Measurements from ENCODE around the gene MRPS9. TPM values are rescaled to one million over a fixed set of nuclear protein-coding genes. Genes with fewer than 3 reads are reported as not detected.

Gene MRPS9
- total and polyA plus RNA-seq, 2 experiments from 2014 or later: 64.7 to 78.9 TPM

GRCh38 chr2:105068875-105069274, 31.0 kb downstream of the MRPS9 start:
- DNase-seq (ENCODE audit: low spot score): no peak
- Histone ChIP-seq H3K36me3 (ENCODE audit: insufficient read depth) (no peaks in the 10 kb centered on the region), H3F3A (replicated peaks; ENCODE audit: low read depth) (no peaks in the 10 kb centered on the region), H3K4me3 (no peak overlapping the region), H3K4me2 (no peak overlapping the region), H3K27me3 (ENCODE audit: insufficient read depth) (no peaks in the 10 kb centered on the region), H3K27ac (ENCODE audit: low read depth) (no peak overlapping the region), H3K9me2 (ENCODE audit: insufficient read depth) (no peaks in the 10 kb centered on the region), H4K20me1 (replicated peaks; ENCODE audit: insufficient read depth) (0 out of 2 replicates have a peak, but pooled peaks cover 5% of the 10 kb centered on the region), H2AFZ (no peak overlapping the region), H3K4me1 (ENCODE audit: insufficient read depth) (peaks cover 47% of the 10 kb centered on the region), H3K79me2 (replicated peaks; ENCODE audit: insufficient read depth) (peaks cover 68% of the 10 kb centered on the region)
- TF ChIP-seq ZNF114 (CRISPR knock-in tag; IDR thresholded peaks at IDR 0.05) (no peak), EZH2phosphoT487 (IDR thresholded peaks at IDR 0.05; ENCODE audit: unreplicated experiment) (no peak), EZH2 (IDR thresholded peaks at IDR 0.05; ENCODE audit: low read depth, unreplicated experiment) (no peak), ZNF331 (CRISPR knock-in tag; IDR thresholded peaks at IDR 0.05; ENCODE audit: low read depth) (no peak), NANOG (IDR thresholded peaks at IDR 0.05; ENCODE audit: borderline replicate concordance) (no peak), ETS1 (IDR thresholded peaks at IDR 0.05) (no peak), STAT1 (IDR thresholded peaks at IDR 0.05; ENCODE audit: unreplicated experiment) (no peak), CREB1 (CRISPR knock-in tag; IDR thresholded peaks at IDR 0.05; ENCODE audit: low read depth) (no peak), JUNB (IDR thresholded peaks at IDR 0.05; ENCODE audit: unreplicated experiment) (no peak), ZNF462 (CRISPR knock-in tag; IDR thresholded peaks at IDR 0.05) (no peak), CTCF (conservative IDR thresholded peaks at IDR 0.05; ENCODE audit: low read depth in 2 of 2) (no peak), POLR2AphosphoS5 (IDR thresholded peaks at IDR 0.05; ENCODE audit: low read depth) (no peak), REST (IDR thresholded peaks at IDR 0.05; ENCODE audit: unreplicated experiment) (no peak)
- peaks cover 45% of the 10 kb centered on the region for H3K4me1 Mint-ChIP-seq
- no peaks in the 10 kb centered on the region; the same call in 2 of the 3 replicates for H3K36me3 Mint-ChIP-seq (ENCODE audit: low read depth)
- no peaks in the 10 kb centered on the region for H3K9me3 Mint-ChIP-seq
- no peak for ATAC-seq
- no peak overlapping the region for H3K4me3 Mint-ChIP-seq
- no peaks in the 10 kb centered on the region for H3K27me3 Mint-ChIP-seq (ENCODE audit: insufficient read depth, low read depth, poor library complexity)
- H3K27ac Mint-ChIP-seq: no peak overlapping the region

Data from GM23338 (cell line).